K562 treated with DMSO at 1 percent for 4 hours (cell line): ENCODE measurements around the gene TMEM169. TPM values are rescaled to one million over a fixed set of nuclear protein-coding genes. Genes with fewer than 3 reads are reported as not detected.

Experiments used
- total RNA-seq: library from RNA; unstranded; fragments of 300-600 nt; gene quantifications from 2 replicates; pipeline ENCODE4 v1.2.3, GENCODE V29; 2022; ENCODE audit not compliant: insufficient read depth

Gene TMEM169, protein sequence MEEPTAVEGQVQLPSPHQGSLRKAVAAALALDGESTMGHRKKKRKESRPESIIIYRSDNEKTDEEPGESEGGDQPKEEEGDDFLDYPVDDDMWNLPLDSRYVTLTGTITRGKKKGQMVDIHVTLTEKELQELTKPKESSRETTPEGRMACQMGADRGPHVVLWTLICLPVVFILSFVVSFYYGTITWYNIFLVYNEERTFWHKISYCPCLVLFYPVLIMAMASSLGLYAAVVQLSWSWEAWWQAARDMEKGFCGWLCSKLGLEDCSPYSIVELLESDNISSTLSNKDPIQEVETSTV
- total RNA-seq, result 0.75 and 2.3 TPM in 2 replicates

DNA sequence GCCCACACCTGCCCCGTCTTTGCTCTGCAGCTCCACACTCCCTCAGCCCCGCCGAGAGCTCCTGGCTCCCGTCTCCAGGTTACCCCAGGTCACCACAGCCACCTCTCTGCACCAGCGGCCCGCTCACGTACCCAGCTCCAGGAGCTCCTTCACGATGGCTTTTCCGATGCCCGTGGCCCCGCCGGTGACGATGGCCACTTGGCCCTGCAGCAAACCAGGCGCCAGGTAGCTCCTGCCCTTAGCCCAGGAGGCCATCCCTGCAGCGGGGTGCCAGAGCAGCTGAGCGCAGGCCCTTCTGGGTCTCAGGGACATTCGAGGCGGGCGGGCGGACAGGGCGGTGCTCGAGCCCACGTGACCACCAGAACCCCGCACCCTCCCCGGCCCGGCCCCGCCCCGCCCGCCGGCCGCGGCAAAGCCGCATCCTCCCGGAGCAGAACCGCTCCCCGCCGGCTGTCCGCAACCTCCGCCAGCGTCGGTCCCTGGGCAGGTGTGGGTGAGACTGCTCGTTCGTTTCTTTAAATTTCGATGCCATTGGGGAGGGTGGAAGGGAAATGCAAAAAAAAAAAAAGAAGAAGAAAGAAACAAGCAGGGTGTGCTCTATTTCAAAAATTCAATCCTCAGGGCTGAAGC is at the start of gene TMEM169, which contains the start of gene PECR:
Gene TMEM169, plus strand, starts transcription at position 433 of the 630 bp plus-strand sequence. CDS start 14,045 bp downstream, outside the sequence.
Gene PECR, minus strand, starts transcription at position 323 of the 630 bp plus-strand sequence. Its CDS starts 68 bp downstream, at position 255.

GRCh38 chr2:216108967-216109921 is 27.5 kb downstream of the TMEM169 start, which contains the start of gene XRCC5:
TSS of gene XRCC5 (plus strand) at chr2:216109348. CDS start at chr2:216109437, 89 bp downstream.

Other genes starting within 250 kb of the TMEM169 start
- 2.2 and 2.4 TPM in 2 replicates for gene MREG, start 68.4 kb upstream of the TMEM169 start, total RNA-seq
- 9.1 and 22.9 TPM in 2 replicates for gene PECR, start 110 bp upstream of the TMEM169 start, total RNA-seq
- 90.1 and 98.1 TPM in 2 replicates for gene XRCC5, start 27.4 kb downstream of the TMEM169 start, total RNA-seq